Osteocyte (in vitro differentiated cells): ENCODE measurements around the gene TMEM14A. TPM values are rescaled to one million over a fixed set of nuclear protein-coding genes. Genes with fewer than 3 reads are reported as not detected.

Experiments
- DNase-seq: peaks from one replicate; pipeline ENCODE4 v3.0.0; 2021; ENCODE audit warnings: mixed read lengths; ENCODE audit not compliant: unreplicated experiment; ENCODE audit errors: extremely low spot score
- H3K27ac Mint-ChIP-seq: one replicate; pipeline ENCODE4 v1.8.0; 2021; ENCODE audit warnings: mild to moderate bottlenecking, mixed read lengths; ENCODE audit not compliant: unreplicated experiment
- H3K27me3 Mint-ChIP-seq: one replicate; pipeline ENCODE4 v1.8.0; 2021; ENCODE audit warnings: mixed read lengths; ENCODE audit not compliant: unreplicated experiment
- H3K36me3 Mint-ChIP-seq: one replicate; pipeline ENCODE4 v1.8.0; 2021; ENCODE audit warnings: mixed read lengths; ENCODE audit not compliant: unreplicated experiment
- H3K4me1 Mint-ChIP-seq: one replicate; pipeline ENCODE4 v1.8.0; 2021; ENCODE audit warnings: mixed read lengths; ENCODE audit not compliant: unreplicated experiment
- H3K4me3 Mint-ChIP-seq: one replicate; pipeline ENCODE4 v1.8.0; 2021; ENCODE audit warnings: mild to moderate bottlenecking, moderate library complexity, mixed read lengths; ENCODE audit not compliant: unreplicated experiment
- H3K9me3 Mint-ChIP-seq: one replicate; pipeline ENCODE4 v1.8.0; 2021; ENCODE audit warnings: mixed read lengths; ENCODE audit not compliant: unreplicated experiment
- total RNA-seq: library from RNA; stranded (reverse); gene quantifications from 2 replicates; pipeline ENCODE4 v1.2.1, GENCODE V29; 2021
- TF ChIP-seq, protein P1 (sequence below): fragments of 200-600 bp; sonication (generic); IDR thresholded peaks from 2 replicates; pipeline ENCODE4 v1.5.0; 2021; ENCODE audit warnings: antibody characterized with exemption, mild to moderate bottlenecking, moderate library complexity

TMEM14A gene
- total RNA-seq, 1 donor from 2014 or later: 20.4 TPM

DNA sequence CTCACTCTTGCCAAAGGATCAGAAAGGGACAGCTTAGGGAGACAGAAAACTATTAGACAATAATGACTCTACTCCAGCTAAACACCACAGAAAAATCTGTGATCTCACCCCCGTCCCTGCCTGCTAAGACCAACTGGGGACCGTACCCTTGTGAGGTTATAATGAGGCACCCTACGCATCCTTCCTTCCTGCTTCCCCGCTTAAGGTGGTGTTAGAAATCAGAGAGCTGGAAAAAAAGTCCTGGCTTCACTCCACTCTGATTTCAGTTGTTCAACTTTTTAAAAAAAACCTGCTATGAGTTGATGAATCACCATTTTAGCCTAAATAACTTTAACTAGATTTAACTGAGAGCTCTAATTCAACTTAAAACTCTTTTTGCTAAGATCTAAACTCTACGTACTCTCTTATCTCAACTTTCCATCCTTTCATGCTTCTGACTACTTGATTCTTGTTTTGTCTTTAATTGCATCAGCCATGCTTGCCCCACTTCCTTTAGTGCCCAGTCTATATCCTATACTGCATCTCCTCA is 35.8 kb upstream of the TMEM14A start:
- peaks cover 23% of the 10 kb centered on the region for H3K4me1 Mint-ChIP-seq
- TF ChIP-seq, protein P1, sequence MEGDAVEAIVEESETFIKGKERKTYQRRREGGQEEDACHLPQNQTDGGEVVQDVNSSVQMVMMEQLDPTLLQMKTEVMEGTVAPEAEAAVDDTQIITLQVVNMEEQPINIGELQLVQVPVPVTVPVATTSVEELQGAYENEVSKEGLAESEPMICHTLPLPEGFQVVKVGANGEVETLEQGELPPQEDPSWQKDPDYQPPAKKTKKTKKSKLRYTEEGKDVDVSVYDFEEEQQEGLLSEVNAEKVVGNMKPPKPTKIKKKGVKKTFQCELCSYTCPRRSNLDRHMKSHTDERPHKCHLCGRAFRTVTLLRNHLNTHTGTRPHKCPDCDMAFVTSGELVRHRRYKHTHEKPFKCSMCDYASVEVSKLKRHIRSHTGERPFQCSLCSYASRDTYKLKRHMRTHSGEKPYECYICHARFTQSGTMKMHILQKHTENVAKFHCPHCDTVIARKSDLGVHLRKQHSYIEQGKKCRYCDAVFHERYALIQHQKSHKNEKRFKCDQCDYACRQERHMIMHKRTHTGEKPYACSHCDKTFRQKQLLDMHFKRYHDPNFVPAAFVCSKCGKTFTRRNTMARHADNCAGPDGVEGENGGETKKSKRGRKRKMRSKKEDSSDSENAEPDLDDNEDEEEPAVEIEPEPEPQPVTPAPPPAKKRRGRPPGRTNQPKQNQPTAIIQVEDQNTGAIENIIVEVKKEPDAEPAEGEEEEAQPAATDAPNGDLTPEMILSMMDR: no peak
- no peaks in the 10 kb centered on the region for H3K9me3 Mint-ChIP-seq
- no peak overlapping the region for H3K4me3 Mint-ChIP-seq
- peak overlapping the region; percentile 40 for H3K27ac Mint-ChIP-seq
- H3K36me3 Mint-ChIP-seq: no peaks in the 10 kb centered on the region
- no peak for DNase-seq
- no peaks in the 10 kb centered on the region for H3K27me3 Mint-ChIP-seq

DNA sequence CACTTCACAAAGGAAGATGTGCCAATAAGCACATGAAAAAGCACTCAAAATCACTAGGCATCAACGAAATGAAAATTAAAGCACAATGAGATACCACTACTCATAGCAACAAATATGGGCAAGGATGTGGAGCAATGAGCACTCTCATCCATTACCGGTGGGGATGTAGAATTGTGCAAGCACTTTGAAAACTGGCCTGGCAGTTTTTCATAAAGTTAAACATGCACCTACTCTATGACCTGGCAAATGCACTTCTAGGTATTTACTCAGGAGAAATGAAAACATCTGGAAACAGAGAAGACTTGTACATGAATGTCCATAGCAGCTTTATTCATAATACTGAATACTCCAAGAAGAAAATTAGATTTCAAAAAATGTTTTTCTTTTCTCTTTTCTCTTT is 34.1 kb upstream of the TMEM14A start:
- H3K27me3 Mint-ChIP-seq: no peaks in the 10 kb centered on the region
- no peak for DNase-seq
- TF ChIP-seq, protein P1: no peak
- no peaks in the 10 kb centered on the region for H3K9me3 Mint-ChIP-seq
- H3K27ac Mint-ChIP-seq: no peak overlapping the region
- H3K36me3 Mint-ChIP-seq: no peaks in the 10 kb centered on the region
- peaks cover 27% of the 10 kb centered on the region for H3K4me1 Mint-ChIP-seq
- no peak overlapping the region for H3K4me3 Mint-ChIP-seq

DNA sequence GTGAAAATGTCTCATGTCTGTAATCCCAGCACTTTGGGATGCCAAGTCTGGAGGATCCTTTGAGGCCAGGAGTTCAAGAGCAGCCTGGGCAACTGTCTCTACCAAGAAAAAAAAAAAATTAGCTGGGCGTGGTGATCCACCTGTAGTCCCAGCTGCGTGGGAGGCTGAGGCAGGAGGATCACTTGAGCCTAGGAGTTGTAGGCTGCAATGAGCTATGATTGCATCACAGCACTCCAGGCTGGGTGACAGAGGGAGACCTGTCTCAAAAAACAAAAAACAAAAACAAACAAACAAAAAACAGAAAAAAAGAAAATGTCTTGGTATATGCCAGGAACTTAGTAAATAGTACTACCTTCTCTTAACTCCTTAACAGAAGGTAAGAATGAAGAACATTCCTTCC is 31.4 kb upstream of the TMEM14A start:
- peaks cover 15% of the 10 kb centered on the region for H3K4me1 Mint-ChIP-seq
- no peaks in the 10 kb centered on the region for H3K36me3 Mint-ChIP-seq

DNA sequence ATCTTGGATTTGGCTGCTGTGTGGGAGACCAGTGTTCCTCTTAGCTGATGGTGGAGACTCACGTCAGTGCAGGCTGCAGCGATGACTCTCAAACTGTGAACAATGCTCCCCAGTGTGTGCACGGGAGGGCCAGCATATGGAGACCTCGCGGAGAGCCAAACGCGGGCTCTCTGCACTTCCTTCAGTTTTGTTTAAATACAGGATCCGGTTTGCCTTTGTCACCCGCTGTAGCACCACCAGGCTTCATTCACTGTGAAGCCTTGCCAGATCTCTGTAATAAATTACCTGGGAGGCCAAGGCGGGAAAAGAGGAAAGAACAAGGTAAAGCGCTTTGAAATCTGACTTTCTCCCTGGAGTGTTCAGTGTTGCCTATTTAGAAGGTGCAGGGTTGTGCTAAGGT is 30.7 kb upstream of the TMEM14A start:
- no peak for DNase-seq
- Mint-ChIP-seq H3K36me3 (no peaks in the 10 kb centered on the region), H3K27me3 (no peaks in the 10 kb centered on the region), H3K9me3 (no peaks in the 10 kb centered on the region), H3K27ac (no peak overlapping the region), H3K4me3 (no peak overlapping the region), H3K4me1 (peaks cover 9% of the 10 kb centered on the region)
- TF ChIP-seq, protein P1: no peak

More for the DNA sequence above, 31.4 kb upstream of the TMEM14A start:
- no peak for DNase-seq
- Mint-ChIP-seq H3K9me3 (no peaks in the 10 kb centered on the region), H3K27ac (no peak overlapping the region), H3K27me3 (no peaks in the 10 kb centered on the region), H3K4me3 (no peak overlapping the region)
- TF ChIP-seq, protein P1: no peak

DNA sequence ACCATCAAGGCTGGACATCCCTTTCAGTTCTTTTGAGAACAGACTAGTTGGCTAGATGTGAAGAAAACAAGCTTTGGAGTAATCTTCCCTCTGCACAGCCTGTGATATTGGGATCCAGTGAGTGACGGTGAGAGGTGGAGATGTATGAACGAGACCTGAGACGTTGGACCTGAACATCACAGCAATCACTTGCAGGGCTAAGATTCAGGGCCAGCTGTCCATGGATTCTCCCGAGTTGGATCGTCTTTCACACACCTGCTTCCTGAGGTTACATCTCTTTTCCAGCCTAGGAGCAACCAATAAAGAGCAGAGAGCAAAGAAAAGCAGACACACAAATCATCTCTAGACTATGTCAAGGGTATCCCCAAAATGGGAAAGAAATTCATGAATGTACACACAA is 30.0 kb upstream of the TMEM14A start:
- TF ChIP-seq, protein P1: no peak
- Mint-ChIP-seq H3K4me3 (no peak overlapping the region), H3K36me3 (no peaks in the 10 kb centered on the region), H3K9me3 (no peaks in the 10 kb centered on the region), H3K4me1 (peaks cover 5% of the 10 kb centered on the region), H3K27me3 (no peaks in the 10 kb centered on the region), H3K27ac (no peak overlapping the region)
- no peak for DNase-seq
